GM19395 (cell line): ENCODE measurements around the gene PARP12.

Experiments
- ATAC-seq: cut with Tn5 transposase; IDR thresholded peaks from one replicate; pipeline ENCODE4 v1.9.1; 2021; ENCODE audit warnings: mild to moderate bottlenecking, moderate library complexity; ENCODE audit not compliant: unreplicated experiment

Gene PARP12

DNA sequence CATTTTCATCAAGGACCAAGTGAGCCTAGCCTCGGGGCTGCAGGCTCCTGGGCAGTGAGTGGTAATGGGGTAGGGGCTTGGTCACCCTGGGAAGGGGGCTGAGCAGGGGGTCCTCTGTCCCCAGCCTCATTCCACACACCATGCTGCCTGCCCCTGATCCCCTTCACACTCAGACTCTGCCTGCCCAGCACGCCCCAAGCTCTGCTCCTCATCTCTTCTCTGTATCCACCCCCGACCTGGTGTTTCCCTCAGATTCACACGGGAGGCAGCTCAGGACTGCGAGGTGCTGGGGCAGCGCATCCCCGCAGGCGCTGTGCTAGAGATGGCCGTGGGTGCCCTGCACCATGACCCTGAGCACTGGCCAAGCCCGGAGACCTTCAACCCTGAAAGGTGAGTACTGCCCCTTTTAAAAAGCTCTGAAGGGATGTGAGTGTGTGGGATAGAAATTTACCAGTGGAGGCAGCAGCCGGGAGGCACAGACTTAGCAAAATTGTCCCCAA is 47.2 kb downstream of the PARP12 start:
- no peak for ATAC-seq

DNA sequence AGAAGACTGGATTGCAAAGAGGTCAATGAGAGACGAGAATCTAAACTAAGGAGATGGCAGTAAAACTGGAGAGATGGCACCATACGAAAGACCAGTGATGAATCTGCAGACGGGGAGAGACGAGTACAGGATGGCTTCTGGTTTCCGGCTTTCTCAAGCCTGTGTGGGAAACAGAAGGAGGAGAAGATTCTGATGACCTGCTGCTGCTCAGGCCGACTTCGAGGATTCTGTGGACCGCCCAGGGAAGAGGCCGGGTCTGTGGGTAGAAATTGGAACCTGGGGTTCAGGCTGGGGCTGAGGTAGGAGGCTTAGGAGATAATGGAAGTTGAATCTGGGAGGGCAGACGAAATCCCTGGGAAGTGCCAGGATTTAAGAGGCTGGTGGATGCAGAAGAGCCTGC is 48.6 kb downstream of the PARP12 start:
- no peak for ATAC-seq

DNA sequence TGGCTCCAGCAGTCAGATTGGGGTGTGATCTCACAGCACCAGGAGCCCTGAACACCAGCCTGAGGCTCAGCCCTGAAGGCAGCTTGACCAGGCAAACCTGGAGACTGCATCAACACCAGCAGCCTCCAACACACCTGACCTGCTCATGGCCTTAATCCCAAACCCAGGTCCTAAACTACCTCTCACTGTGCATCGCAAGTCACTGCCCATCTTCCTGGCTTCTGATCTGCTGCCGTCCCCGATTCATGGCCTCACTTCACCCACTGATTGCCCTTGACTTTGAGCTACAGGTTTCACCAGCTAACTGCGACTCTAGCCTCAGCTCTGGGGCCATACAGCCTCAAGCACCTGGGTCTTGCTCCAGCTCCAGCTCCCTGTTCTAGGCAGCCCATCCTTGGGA is 49.1 kb downstream of the PARP12 start:
- no peak for ATAC-seq

DNA sequence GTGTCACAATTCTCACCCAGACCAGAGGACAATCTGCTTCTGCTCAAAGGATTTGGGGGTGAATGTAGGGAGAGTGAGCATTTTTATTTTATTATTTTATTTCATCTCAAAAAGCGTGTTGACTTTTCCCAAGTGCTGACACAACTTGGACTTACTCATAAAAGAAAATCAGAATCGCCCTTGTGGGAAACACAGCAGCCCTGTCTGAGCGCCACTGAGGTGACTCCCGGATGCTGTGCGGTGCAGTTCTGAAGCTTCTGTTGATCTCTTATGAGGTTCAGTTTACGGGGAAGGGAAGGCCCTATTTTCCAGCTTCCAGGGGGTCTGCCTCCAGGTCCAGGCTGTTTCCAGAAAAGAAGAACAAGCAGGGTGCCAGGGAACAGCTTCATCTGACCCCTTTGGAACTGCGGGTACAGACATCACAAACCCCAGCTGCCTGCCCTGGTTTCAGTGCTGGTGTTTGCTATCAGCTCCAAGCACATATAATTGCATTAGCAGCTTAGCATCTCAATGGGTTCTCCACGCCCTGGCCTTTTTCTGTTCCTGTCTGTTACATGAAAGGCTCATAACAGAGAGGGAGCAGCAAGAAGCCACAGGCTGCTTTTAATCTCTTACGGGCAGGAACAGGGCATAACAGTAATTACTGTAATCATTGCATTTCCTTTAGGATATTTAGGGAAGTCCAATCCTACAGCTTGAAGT is 52.4 kb downstream of the PARP12 start:
- ATAC-seq = no peak

DNA sequence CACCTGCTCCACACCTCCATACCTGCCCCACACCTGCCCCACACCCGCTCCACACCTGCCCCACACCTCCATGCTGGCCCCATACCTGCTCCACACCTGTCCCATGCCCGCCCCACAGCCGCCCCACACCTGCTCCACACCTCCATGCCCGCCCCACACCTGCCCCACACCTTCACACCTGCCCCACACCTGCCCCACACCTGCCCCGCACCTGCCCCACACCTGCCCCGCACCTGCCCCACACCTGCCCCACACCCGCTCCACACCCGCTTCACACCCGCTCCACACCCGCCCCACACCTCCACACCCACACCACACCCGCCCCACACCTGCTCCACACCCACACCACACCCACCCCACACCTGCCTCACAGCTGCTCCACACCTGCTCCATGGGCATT is 53.0 kb downstream of the PARP12 start:
- ATAC-seq = no peak

DNA sequence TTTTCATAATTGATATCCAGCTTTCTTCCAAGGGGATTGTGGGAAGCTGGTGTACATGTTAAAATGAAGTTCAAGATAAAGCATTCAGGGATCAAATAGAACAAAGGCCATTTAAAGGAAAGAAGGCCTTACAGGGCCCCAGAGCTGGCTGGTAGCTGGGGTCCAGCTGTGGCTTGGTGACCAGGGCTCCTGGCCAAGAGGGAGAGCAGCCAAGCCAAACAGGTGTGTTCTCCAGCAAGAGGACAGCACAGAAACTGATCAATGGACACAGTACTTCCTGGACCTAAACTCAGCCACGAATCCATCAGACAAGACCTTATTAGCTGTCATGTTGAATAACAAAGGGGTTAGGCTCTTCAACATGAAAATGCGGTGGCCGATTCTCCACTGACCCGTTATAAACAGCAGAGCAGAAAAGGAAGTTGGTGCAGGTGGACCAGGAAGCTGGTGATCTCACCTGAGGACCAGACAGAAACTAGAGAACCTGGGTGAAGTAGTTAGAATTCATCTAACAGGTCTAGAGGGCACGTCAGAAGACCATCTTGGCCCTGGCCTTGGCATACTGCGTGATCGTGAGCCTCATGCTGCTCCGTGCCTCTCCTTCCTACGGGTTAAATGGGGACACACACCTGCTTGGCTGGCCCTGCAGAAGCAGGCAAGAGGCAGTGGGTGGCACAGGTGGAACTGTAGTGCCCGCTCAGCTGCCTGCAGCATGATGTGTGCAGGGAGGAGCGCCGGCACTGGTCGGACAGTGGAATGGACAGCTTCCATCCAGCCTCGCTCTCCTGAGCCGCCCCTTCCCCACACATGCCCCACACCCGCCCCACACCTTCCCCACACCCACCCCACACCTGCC is 53.8 kb downstream of the PARP12 start:
- ATAC-seq = no peak

DNA sequence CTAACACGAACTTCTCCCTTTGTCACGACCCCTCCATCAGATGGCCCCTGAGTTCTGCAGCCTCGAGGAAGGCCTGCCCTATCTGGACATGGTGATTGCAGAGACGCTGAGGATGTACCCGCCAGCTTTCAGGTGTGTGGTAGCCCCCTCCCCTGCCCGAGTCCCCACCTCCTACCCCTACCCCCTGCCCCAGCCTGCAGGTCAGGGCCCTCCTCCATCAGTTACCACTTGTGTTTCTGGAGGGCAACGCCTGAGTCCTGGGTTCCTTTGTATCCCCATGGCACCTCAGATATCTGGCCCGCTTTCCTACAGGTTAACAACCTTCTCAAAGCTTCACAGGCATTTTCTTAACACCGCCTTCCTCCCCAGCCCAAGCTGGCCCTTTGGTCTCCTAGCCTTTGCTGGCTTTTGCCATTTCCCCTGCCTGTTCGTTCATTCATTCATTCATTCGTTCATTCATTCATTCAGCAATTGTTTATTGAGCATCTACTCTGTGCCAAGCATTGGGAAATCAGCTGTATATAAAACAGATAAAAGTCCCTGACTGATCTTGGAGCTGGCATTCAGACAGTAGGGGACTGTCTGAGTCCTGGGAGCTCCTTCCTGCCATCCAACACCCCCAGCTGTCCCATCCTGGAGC is 55.6 kb downstream of the PARP12 start:
- ATAC-seq = no peak

DNA sequence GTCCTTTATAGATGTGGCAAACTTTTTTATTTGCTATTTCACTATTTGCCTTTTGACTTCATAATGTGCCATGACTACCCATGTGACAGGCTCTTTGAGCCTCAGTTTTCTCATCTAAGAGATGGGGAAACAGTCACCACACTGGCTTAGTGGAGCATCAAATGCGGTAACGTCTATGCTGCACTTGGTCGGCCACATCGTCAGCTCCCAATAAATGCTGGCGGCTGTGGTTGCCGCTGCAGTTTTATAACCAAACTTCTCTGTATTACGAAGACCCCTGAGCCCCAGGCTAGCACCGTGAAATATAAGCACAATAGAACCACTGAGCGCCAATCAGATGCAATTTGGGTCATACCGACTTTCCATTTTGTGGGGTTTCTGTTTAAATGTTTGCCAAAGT is 56.2 kb downstream of the PARP12 start:
- ATAC-seq = no peak

DNA sequence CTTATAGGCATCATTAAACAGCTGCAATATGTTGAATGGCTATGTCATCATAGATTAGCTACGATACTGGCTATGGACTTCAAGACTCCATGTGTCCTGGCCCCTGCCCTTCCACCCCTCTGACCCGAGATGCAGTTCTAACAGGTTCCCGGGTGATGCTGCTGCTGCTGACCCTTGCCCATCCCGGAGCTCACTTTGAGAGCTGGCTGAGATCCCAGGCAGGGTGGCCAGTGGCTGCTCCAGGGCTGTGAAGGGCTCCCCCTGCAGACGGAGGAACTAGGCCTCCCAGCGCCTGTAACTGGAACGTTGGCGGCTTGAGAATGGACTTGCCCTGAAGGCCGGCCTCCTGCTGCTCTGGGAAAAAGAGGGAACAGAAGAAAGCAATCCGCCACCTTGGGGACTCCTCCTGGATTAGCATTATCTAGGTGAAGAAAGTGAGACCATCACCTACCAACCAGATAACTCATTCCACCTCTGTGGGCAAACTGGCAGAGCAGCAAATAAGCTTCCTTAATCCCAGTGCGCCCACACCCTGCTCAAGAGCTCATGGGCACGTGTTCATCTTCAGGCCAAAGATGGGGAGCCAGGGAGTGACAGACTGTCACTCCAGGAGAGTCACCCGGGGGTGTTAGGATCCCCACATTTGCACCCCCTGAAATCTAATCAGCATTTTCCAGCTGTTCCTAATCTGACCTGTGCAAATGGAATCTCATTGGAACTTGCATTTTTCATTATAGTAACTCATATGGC is 56.8 kb downstream of the PARP12 start:
- ATAC-seq = no peak

DNA sequence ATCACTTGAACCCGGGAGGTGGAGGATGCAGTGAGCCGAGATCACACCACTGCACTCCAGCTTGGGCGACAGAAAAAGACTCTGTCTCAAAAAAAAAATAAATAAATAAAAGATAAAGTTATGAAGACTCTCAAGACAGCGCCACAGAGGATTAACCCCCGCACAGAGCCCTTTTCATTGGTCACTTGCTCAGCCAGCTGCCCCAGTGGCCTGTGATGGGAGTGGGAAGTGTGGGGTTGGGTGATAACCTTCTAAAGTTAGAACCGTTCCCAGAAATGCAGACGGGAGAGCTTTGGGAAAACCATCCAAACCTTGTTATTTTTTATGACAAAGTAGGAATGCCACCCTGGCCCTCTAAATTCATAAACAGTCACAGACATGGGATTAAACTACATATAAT is 57.4 kb downstream of the PARP12 start:
- ATAC-seq = no peak

DNA sequence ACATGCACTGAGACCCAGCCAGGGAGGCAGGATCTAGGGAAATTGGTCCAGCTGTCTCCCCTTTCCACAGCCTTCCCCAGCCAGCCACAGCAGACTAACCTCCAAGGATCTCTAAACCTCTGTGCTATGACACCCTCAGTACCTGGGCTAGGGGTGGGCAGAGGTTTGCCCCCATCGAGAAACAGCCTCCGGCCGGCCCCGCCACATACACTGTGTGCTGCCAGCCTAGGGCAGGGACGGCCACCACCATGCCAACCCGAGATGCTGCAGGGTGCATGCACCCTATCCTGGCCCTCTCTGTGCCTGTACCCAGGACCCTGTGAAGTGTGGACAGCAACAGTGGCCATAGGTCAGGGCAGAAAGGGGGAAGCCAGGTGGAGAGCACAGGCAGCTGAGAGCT is 58.1 kb downstream of the PARP12 start:
- no peak for ATAC-seq

DNA sequence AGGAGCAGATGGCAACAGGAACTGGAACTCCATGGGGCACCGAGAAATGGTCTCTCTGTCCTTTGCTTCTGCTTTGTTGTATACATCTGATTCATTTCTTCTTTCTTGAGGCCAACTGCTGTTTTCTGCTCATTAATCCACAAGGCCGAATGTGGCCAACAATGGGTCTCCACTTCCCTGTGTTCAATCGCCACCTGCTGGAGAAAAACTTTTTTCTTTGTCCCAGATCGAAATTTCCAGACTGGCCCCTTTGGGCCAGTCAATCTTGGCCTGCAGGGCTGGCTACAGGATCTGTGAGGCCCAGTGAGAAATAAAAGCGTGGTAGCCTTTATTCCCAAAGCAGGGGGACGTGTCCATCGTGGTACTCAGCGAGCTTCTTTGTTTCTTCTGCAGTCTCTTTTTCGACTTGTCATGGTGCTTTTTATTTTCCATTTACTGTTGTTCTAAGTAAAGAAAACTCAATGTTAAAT is 58.8 kb downstream of the PARP12 start:
- ATAC-seq = no peak

DNA sequence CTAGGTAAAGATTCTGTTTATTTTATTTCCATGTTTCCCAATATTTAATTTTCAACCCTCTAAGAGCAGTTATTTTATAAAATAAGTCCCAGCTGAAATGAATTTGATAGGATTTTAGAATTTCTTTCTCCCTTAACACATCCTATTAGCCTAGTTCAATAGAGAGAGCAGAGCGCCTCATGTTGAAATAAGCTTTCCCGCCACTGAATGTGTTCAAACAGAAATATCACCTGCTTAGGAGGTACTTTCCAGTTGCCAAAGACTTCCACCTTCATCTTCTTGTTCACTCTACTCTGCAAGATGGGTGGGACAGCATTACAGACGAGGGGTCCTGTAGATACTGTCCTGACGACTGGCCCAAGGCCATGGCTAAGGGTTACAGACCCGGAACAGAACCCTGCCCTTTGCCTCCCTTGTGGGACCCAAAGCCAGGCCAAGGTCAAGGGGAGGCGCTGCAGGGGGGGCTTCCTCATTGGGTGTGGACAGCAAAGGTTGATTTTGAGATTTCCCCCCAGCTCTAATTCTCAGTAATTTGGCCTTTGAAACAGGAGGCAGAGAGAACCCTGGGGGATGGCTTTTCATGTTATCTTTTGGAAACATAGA is 62.0 kb downstream of the PARP12 start:
- ATAC-seq = no peak

DNA sequence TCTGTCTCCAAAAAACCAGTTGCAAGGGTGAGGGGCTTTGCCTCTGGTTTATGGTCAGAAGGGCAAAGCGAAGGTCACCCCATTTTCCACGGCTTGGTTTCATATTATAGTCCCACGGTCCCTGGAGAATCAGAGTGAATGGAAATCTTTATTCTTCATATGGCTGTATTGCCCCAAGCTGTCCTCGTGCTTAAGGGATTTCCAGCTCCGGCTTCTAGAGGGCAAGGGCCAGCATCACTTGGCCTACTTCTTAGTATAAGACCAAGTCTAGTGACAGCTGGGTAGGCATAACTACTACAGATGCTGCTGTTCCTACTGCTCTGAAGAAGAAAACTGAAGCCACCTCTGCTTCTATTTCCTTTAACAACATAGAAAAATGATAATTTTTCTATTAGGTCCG is 63.2 kb downstream of the PARP12 start:
- ATAC-seq = no peak

DNA sequence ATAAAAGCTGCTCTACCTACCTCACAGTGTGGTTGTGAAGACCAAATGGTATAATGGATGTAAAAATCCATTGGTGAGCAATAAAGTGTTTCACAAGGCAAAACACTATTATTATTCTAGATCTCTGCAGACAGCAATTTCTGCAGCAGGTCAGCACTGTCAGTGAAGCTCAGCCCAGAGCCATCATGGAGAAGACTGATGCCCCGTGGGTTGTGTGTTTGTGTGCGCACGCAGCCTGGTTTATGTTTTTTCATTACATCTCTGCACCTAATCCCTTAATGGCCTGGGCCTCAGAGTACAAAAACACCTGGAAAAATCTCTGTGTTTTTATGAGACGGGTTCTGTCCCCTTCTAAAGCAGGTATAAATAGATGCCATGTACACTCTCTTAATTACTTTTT is 64.2 kb downstream of the PARP12 start:
- no peak for ATAC-seq

DNA sequence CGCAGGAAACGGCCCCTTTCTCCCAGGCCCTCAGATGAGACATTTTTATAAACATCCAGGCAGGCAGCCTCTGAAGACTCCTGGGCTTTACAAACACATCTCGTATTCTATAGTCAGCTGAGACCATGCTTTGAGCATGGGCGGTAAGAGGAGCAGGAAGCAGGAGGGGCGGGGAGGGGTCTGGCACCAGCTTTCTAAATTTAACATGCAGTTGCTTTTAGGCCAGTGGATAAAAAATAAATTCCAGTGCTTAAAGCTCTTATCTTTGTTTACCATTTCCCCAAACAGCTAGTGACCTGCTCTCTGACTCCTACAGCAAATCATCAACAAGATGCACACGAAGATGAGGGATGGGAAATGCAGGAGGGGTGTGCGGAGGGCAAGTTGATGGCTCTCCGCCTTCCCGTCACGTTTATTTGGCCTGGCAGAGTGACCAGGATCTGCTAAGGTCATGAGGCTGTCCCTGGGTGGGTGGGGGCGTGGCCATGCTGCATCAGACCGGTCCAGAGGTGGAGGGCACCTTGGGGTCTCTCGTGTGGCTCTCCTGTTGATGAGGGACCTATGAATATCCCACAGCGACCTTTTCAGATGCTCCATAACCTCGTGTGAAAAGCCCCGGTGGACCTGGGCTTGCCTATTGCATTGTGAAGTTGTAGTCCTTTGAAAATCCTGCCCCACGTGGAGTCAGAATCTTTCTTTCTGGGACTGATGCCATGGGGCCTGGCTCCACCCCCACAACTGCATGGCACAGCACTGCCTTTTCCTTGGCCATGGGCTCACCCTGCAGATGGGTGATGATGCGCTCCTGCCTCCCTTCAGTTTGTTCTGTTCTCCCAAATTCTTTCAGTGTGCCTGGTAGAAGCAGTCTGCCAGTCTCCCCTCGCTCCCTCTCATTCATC is 67.5 kb downstream of the PARP12 start:
- no peak for ATAC-seq

DNA sequence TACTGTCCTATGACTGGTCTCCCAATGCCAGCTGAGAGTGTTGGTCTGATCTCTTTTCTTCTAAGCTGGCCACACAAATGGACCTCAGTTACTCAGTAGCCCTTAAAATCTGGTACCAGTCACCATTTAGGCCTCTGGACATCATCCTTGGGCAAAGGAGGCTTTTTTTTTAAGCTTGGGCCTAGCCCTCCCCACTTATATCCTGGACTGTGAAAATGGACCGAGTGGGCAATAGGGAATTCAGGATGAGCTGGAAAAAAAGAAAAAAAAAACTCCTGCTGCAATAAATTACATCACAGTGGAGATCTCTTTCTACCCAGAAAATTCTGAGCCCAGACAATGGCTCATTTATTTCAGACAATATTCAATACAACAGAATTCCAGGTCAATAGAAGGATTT is 68.4 kb downstream of the PARP12 start:
- no peak for ATAC-seq

DNA sequence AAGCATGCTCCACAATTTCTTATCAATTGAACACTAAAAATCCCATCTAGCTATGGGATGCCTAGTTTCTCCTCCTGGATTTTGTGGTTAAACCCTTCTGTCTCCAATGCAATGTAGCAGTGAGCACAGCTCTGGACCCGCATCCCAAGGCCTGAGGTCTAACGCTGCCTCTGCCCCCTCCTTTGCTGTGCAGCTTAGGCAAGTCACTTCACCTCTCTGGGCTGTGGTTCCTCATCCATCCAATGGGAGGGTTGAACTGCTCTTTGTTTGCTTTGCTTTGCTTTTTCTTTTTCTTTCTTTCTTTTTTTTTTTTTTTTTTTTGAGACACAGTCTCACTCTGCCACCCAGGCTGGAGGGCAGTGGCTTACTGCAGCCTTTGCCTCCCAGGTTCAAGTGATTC is 69.2 kb downstream of the PARP12 start:
- ATAC-seq = no peak

DNA sequence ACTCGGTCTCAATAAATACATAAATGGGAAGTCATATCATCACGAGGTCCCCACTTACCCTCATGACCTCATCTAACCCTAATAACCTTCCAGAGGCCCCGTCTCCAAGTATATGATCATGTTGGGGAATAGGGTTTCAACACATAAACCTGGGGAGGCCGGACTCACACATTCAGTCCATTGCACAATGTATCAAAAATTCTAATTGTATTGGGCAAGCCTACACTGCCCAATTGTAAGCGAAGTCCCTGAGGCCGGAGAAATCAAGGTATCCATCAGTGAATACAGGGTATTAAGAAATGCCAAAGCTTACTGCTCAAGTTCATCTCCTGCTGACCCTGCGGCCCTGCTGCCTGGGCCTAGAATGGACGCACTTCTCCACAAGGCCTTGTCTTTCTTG is 69.6 kb downstream of the PARP12 start:
- ATAC-seq = no peak
